Endothelial cell of umbilical vein (primary cell): ENCODE results near the gene TSN.
"Not testable (repeated sequence)": the region's sequence is repeated elsewhere in the genome, so short reads cannot be mapped to it uniquely, and the experiment has no call there.

Experiments
- CTCF ChIP-seq, 2 donors: IDR thresholded peaks; 1 replicate in 1 of 2; 2 replicates in 1 of 2; pipeline ENCODE4 v1.5.1; 2011; ENCODE audit warnings: low read length in 2 of 2, mild to moderate bottlenecking in 2 of 2, moderate library complexity in 2 of 2, control low read depth in 1 of 2, inconsistent platforms in 1 of 2, low read depth in 1 of 2; ENCODE audit not compliant: insufficient read depth in 1 of 2; ENCODE audit errors: extremely low read depth in 1 of 2
- EZH2 ChIP-seq: IDR thresholded peaks from 2 replicates; pipeline ENCODE4 v1.6.1; 2012; ENCODE audit warnings: borderline replicate concordance, low read depth, mild to moderate bottlenecking, moderate library complexity, low read length, inconsistent platforms; ENCODE audit not compliant: severe bottlenecking
- FOS ChIP-seq: IDR thresholded peaks from 2 replicates; pipeline ENCODE4 v1.6.1; 2011; ENCODE audit warnings: mild to moderate bottlenecking, low read length, moderate library complexity, borderline replicate concordance; ENCODE audit not compliant: insufficient read depth
- GATA2 ChIP-seq: IDR thresholded peaks from 2 replicates; pipeline ENCODE4 v1.7.0; 2011; ENCODE audit warnings: low read depth, mild to moderate bottlenecking, moderate library complexity, mixed read lengths, low read length; ENCODE audit not compliant: insufficient read length, insufficient read depth
- JUN ChIP-seq: IDR thresholded peaks from 2 replicates; pipeline ENCODE4 v1.6.1; 2011; ENCODE audit warnings: borderline replicate concordance, low read depth; ENCODE audit not compliant: insufficient read length, insufficient read depth
- MYC ChIP-seq: IDR thresholded peaks from one replicate; pipeline ENCODE4 v1.6.1; 2011; ENCODE audit warnings: mild to moderate bottlenecking, low read depth, low read length
- POLR2A ChIP-seq: IDR thresholded peaks from 2 replicates; pipeline ENCODE4 v1.6.1; 2012; ENCODE audit warnings: low read depth, mild to moderate bottlenecking, control low read depth, low read length
- POLR2AphosphoS5 ChIP-seq: IDR thresholded peaks from 2 replicates; pipeline ENCODE4 v1.6.1; 2012; ENCODE audit warnings: low read depth, mild to moderate bottlenecking, control low read depth, low read length, moderate library complexity; ENCODE audit not compliant: insufficient read depth
- TF ChIP-seq, protein P1 (sequence below): IDR thresholded peaks from 2 replicates; pipeline ENCODE4 v1.6.1; 2011; ENCODE audit not compliant: insufficient read depth, insufficient read length

DNA sequence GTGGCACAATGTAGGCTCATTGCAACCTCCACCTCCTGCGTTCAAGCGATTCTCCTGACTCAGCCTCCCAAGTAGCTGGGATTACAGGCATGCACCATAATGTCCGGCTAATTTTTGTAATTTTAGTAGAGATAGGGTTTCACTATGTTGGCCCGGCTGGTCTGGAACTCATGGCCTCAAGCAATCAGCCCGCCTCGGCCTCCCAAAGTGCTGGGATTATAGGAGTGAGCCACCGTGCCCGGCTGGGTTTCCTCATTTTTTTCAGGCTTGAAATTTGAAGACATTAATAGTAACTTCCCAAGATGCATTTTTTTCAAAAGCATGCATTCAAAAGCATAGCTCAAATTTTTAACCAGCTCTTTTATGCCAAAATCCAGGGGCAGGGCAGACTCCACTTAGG lies 52.3 kb downstream of the TSN start:
- not testable (repeated sequence) for TF ChIP-seq EZH2; FOS; JUN; CTCF (IDR thresholded peaks at IDR 0.05; ENCODE audit: extremely low read depth in 1 of 2, insufficient read depth in 1 of 2, low read depth in 1 of 2, low read length in 2 of 2); MYC; POLR2AphosphoS5; POLR2A; GATA2
- TF ChIP-seq, protein P1, sequence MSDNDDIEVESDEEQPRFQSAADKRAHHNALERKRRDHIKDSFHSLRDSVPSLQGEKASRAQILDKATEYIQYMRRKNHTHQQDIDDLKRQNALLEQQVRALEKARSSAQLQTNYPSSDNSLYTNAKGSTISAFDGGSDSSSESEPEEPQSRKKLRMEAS = not testable (repeated sequence)
